Ecto neural progenitor cell (in vitro differentiated cells): Measurements from ENCODE around the gene P2RY12.

ENCODE experiments used
- DNase-seq: peaks from one replicate; pipeline ENCODE4 v3.0.0-alpha.2; 2018; ENCODE audit warnings: low spot score

P2RY12 gene

GRCh38 chr3:151346292-151346691 lies 38.3 kb downstream of the P2RY12 start:
- DNase-seq: no peak

DNA sequence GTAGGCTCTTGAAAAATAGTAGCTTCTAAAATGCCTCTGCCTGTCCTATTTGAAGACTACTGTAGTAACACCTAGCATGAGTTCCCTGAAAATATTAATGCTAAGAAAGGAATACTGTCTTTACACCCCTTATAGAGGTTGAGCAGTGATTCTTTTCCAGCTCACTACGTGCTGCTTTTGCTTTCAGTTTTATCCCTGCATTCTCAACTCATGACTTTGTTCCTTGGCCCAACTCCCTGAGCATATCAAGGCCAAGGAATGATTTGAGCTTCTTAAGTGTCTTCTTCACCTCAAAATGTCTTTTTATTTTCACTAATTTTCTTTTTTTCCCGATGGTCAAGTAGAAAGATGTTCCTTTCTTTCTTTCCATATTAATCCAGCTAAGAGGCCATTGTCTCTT lies 38.7 kb downstream of the P2RY12 start:
- no peak for DNase-seq

- DNase-seq: no peak
Observed at GRCh38 chr3:151331696-151332095, 52.9 kb downstream of the P2RY12 start.

DNA sequence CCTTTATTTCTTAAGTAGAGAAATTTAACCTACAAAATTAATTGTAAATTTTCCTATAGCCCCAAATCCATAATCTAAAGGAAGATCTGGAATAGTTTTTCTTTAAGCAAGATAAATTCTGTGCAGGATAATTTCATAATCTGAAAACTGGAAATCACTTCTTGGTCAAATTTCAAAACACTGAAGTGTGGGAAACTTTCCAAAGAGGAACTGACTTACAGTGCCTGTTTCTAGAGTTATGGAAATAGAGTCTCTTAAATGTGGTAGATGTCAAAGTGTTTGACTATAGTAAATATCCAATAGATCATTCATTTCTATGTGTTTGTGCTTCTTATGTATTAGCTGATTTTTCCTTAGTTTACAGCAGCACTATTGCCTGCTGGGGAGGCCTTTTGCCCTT lies 53.7 kb downstream of the P2RY12 start:
- no peak for DNase-seq

- DNase-seq: no peak
Observed at GRCh38 chr3:151330379-151330778, 54.2 kb downstream of the P2RY12 start.

DNA sequence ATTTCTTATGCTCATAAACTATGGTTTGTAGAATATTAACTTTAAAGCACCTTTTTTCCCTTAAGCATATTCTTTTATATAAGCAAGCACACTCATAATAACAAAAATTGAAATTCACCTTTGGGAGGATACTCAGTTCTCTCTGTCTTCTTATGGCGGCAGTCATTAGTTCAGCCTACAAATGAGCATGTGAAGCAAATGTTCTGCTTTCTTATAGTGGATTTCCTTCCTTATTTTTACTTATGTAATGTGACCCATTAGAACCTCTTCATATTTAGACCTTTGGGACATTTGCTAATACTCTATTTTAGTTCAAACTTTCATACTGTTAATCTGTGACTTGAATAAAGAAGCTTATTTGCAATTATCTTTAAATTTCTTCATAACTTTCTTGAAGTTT lies 55.2 kb downstream of the P2RY12 start, which contains the start of gene P2RY13:
TSS of gene P2RY13 (minus strand) at position 187 of the 400 bp plus-strand sequence. CDS start at position 166, 21 bp downstream.
- DNase-seq: no peak

GRCh38 chr3:151328298-151328995 lies 56.1 kb downstream of the P2RY12 start:
- DNase-seq: no peak

DNA sequence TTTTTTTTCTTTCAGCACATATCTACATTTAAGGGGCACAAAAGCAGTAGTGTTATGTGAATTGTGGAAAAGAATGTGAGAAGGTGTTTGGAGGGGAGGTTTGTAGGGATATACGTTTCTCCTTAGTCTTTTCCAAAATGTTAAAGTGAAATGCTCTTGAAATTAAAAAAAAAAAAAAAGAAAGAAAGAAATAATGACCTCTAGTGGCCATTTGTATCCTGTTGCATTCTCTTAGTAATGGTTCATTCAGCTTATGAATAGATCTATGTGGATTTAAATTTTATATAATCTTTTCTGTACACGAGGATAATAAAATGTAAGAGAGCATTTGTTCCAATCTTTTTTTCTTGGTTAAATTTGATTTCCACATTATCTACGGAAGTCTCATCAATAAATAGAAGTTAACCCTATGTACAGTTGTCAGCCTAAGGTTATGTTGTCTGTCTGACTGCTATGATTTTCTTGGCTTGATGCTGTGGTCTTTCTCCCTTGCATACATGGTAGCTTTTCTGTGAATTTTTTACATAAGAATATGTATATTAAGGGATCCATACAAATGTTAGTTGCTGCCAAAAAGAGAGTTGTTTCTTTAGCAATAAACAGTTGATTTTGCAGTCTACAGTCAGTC lies 56.9 kb downstream of the P2RY12 start:
- no peak for DNase-seq

GRCh38 chr3:151322511-151322910 lies 62.0 kb downstream of the P2RY12 start:
- no peak for DNase-seq

GRCh38 chr3:151321526-151321925 lies 63.0 kb downstream of the P2RY12 start:
- DNase-seq: no peak

DNA sequence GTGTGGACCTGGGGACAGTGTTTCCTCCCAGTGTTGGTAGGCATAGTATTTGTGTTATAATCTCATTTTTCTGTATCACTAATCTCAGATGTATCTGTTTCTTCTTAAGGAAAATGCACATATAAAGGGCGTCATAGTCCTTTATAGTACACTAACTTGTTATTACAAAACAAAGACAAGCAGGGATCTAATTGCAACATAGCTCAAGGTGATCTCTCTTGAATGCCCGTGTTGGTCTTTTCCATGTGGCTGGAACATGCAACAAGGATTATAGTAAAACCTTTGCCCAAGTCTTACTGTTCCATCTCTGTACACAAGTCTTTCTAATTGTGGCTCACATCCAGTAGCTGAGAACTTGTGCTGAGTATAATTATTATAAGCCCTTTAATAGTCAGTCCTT lies 64.4 kb downstream of the P2RY12 start:
- DNase-seq: no peak

DNA sequence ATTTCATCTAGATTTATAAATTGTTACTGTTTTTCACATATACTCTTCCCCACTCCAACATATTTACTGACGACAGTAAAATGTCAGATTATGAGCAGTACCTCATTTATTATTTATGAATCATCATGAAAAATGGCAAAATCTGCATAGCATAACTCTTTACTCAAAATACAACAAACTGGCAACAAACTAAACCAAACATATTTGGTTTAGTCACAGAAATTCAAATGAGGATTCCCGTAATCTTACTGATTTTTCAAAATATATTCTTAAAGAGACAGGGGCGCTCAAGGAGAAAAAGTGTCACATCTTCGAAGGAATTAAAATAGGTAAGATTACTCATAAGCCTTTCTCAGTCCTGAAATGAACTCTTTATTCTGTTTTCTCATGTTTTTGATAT lies 64.9 kb downstream of the P2RY12 start:
- no peak for DNase-seq

DNA sequence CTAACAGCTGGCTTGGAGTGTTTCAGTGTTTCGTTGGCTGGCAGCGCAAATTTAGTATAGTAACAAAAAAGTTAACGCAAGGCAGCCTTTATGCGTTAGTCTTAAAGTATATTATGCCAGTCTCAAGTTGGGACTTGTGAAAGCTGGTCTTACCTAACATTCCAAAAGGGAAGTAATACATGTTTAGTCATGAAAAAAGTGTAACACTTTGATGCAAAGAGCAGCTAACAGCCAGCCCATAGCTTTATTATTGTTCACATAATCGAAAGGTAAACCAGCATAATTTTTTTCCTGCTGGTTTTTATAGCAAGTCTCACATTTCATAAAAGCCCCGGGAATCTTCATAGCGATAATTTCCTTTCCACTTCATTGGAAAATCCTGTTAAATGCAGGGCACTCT lies 65.6 kb downstream of the P2RY12 start:
- no peak for DNase-seq

DNA sequence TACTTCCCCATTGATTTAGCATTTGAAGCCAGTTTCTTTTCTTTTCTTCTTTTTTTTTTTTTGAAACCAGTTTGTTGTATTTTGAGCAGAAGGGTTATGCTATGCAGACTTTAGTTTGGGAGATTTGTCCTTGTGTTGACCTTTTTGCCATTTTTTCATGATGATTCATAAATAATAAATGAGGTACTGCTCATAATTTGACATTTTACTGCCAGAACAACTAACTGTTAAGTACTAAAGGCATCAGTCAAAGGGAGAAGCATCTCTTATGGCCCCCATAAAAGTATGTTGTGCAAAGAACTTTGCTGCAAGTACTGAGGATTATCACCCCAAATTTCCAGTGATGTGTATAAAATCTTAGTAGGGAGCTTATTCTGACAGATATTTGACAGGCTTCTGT lies 66.2 kb downstream of the P2RY12 start:
- no peak for DNase-seq

GRCh38 chr3:151316267-151316991 lies 68.1 kb downstream of the P2RY12 start, which contains the start of gene GPR87:
GPR87 (minus strand) TSS chr3:151316820; CDS start chr3:151300100, 16,720 bp downstream.
- no peak for DNase-seq

GRCh38 chr3:151315846-151316245 lies 68.7 kb downstream of the P2RY12 start:
- no peak for DNase-seq

GRCh38 chr3:151315136-151315535 lies 69.4 kb downstream of the P2RY12 start:
- DNase-seq: no peak

DNA sequence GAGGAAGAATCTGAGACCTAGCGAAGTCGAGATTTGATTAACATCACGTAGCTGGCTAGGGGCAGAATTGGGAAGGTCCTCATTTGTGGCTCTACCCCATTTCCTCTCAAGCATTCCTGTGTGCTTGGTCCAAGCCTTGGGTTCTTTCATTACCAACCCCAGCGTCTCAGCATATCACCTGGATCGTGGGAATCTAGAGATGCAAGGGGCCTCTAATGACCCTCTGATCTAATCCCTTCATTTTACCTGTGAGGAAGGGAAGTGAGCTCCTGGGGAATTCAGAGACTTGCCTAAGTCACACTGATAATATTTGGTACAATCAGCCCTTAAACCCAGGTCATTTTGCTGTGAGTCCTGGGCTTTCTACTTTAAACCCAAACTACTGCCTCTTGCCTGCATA lies 70.0 kb downstream of the P2RY12 start:
- no peak for DNase-seq

GRCh38 chr3:151314137-151314536 lies 70.4 kb downstream of the P2RY12 start:
- DNase-seq: no peak

DNA sequence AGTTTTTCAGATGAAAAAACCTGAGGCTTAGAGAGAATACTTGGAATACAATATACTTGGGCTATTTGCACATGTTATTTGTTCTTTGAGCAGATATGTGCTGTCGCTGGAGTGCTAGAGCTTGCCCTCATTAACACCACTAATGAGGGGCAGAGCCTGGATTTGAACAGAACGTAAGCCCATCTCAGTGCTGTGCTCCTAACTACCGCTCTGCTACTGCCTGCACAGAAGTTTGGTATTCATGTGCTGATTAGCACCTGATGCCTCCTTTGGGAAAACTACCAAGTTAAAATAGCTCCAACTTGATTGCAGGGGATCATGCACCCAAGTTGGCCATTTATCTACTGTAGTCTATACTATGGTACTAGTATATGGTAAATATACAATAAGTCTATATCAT lies 71.6 kb downstream of the P2RY12 start:
- DNase-seq: no peak

DNA sequence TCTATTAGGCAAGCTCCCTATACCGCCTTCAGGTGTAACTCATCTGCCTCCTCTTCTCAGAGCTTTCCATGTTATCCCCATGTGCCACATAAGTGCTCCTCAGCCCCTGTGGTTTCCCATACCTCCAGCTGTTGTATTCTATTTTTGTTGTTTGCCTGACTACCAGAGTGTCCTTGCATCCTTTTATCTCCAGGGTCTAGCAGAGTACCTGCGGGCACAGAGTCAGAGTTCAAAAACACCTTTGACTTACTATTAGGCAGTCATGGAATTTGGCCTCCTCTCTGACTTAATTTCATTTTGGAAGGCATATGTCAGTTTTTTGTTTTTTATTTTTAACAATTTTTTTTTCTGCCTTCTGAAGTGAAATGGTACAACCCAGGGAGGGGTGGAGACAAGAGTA lies 75.0 kb downstream of the P2RY12 start:
- DNase-seq: no peak

DNA sequence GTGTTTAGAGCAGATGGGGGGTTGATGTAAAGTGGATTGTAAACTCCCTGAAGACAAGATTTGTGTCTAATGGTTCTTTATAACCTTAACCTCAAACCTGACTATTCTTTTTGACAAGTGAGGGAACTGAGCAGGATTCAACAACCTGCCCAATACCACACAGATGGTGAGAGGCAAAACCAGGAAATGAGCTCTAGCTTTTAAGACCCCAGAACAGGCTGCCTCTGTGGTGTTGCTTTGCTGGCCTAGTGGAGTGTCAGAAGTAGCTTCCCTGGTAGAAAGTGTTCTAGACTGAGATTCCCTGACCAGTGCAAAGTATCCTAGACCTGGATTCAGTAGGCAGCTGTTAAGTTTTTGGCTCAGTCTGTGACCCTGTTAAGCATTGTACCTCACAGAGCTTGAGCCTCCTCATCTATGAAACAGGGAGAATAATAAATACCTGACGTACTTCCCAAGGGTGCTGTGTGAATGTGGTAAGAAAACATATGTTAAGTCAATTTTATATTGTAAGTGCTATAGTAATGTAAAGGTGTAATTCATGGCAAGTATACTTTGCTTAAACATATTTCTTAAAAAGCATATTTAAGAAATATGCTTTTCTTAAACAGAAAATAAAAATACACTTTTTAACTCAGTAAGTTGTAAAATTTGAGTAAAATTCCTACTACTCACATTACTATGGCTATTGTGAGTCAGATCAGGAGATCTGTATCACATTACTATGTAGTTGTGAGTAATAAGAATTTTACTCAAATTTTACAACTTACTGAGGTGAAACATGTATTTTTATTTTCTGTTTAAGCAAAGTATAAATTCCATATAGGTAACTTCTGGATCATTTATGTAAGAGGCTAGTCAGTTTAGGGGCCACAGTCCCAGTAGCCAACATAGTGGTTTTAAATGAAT lies 76.7 kb downstream of the P2RY12 start:
- DNase-seq: no peak
